Measurements from ENCODE around the gene HM13.

Gene HM13

DNA sequence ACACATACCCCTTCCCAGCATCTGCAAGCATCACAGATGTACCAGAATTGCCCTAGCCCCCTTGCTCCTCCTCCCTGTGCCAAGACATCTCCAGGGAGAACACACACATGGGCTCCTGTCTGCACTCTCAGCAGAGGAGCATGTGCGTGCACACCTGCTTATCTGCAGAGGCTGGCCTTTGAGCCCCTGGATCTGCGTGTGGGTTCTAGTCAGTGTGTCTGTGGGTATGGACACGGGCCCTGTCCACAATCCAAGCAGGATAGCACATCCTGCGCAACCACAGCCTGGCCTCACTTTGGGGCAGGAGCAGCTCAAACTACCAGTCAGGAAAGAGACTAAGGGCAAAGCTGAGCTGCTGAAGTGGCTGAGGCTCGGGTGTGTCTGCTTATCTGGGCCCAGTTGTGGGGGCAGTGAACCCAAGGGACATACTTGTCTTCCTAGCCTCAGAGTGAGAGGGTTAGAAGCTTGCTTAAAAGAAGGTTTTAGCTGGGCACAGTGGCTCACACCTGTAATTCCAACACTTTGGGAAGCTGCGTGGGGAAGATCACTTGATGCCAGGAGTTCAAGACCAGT, 41.0 kb downstream of the HM13 start:
- no peaks in the 10 kb centered on the region for H3K27me3 ChIP-seq (ENCODE audit: insufficient read depth, low read length)
- no peak overlapping the region for H2AFZ ChIP-seq (ENCODE audit: low read length, unreplicated experiment)
- H3K36me3 ChIP-seq (ENCODE audit: insufficient read depth, low read length): peaks cover 20% of the 10 kb centered on the region; the same call in 1 of the 2 replicates
- peaks cover 20% of the 10 kb centered on the region for H3K4me1 ChIP-seq (ENCODE audit: control insufficient read depth, insufficient read depth, low read length, unreplicated experiment)
- H3K79me2 ChIP-seq (ENCODE audit: control insufficient read depth, insufficient read depth, low read length, unreplicated experiment): peaks cover 5% of the 10 kb centered on the region
- no peak overlapping the region for H3K27ac ChIP-seq (ENCODE audit: low read depth, low read length)
- H3K4me3 ChIP-seq (ENCODE audit: low read depth, low read length): no peak overlapping the region

DNA sequence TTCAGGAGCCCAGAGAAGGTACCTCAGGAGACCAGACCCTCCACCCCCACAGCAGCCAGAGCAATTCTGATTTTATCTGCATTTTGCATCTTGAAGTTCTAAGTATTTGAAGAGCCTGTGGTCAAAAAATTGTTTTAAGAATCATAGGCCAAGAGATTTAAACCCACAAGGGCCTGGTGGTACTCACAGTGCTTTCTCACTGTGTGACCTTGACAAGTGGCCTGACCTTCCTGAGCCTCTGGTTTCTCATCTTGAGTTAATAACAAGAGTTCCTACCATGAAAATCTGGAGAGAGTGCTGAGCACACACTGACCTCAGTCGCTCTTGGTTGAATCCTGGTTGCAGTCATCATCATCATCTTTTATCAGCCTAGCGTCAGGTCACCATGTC, 45.5 kb downstream of the HM13 start:
- Histone ChIP-seq H2AFZ (ENCODE audit: low read length, unreplicated experiment) (no peak overlapping the region), H3K27me3 (ENCODE audit: insufficient read depth, low read length) (no peaks in the 10 kb centered on the region), H3K36me3 (ENCODE audit: insufficient read depth, low read length) (peaks cover 18% of the 10 kb centered on the region; the same call in 1 of the 2 replicates), H3K4me3 (ENCODE audit: low read depth, low read length) (no peak overlapping the region), H3K79me2 (ENCODE audit: control insufficient read depth, insufficient read depth, low read length, unreplicated experiment) (no peaks in the 10 kb centered on the region), H3K4me1 (ENCODE audit: control insufficient read depth, insufficient read depth, low read length, unreplicated experiment) (peaks cover 37% of the 10 kb centered on the region), H3K27ac (ENCODE audit: low read depth, low read length) (peak overlapping the region; percentile 96)

DNA sequence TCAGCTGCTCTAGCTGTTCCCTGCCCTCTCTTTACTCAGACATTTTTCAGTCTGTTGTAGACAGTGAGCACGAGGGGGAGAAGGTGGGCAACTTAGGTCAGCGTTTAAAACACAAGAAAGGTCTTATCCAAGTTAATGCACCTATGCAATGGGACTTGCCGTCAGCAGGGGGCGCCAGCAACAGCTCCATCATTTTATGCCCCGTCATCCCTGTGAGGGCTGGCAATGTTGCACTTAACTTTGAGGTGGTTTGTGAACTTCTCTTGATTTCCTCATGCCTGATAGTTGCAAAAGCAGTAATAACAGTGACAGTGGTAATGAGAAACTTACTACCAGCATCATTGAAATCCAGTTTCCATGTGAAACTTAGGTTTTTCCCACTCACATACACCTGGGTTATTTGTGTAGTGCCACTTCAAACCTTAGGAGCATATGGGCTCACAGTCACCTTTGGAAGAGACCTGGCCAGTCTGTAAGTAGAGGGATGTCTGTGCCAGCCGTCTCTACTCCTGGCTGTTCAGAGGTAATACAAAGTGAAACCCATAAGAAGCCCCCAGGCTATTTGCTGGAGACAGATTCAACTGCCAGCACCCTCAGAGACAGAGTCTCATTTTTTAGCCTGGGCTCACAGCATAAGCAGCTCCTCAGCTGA, 46.0 kb downstream of the HM13 start:
- Histone ChIP-seq H2AFZ (ENCODE audit: low read length, unreplicated experiment) (no peak overlapping the region), H3K36me3 (ENCODE audit: insufficient read depth, low read length) (peaks cover 14% of the 10 kb centered on the region; the same call in 1 of the 2 replicates), H3K4me1 (ENCODE audit: control insufficient read depth, insufficient read depth, low read length, unreplicated experiment) (peaks cover 37% of the 10 kb centered on the region), H3K4me3 (ENCODE audit: low read depth, low read length) (peak overlapping the region; percentile 21; the same call in 1 of the 2 replicates), H3K27me3 (ENCODE audit: insufficient read depth, low read length) (no peaks in the 10 kb centered on the region), H3K27ac (ENCODE audit: low read depth, low read length) (peak overlapping the region; percentile 96), H3K79me2 (ENCODE audit: control insufficient read depth, insufficient read depth, low read length, unreplicated experiment) (no peaks in the 10 kb centered on the region)

DNA sequence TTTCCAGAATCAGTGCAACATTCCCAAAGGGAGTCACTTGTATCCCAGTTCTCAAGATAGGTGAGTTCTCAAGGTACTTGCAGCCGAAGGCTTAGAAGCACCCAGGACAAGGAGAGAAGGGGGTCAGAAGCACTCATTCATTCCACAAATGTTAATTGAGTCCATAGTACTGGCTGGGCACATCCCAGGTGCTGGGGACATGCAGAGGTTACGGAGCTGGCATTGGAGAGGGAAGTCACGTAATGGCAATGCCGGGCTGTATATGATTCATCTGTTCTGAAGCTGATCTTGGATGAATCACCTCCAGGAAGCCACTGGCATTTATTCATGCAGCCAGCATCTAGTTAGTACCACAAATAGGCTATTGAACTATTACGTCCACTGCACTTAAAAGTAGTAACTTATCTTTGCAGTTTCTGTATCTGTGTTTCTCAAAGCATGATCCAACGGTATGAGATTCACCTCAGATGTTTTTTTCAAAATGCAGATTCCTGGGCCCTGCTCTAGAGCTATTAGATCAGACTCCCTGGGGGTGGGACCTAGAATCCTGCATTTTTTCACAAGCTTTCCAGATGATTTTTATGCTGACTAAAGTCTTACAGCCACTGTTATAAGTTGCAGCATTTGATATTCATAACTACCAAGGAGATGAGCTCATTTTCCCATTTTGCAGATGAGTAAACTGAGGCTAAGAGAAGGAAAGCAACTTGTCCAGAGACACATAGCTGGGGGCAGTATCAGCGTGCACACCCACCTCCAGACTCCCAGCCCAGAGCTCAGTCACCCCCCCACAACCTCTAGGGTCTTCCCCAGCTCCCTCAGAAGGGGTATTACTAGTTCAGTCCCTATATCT, 46.7 kb downstream of the HM13 start:
- H3K27ac ChIP-seq (ENCODE audit: low read depth, low read length): peak overlapping the region; percentile 96
- H2AFZ ChIP-seq (ENCODE audit: low read length, unreplicated experiment): no peak overlapping the region
- peaks cover 37% of the 10 kb centered on the region for H3K4me1 ChIP-seq (ENCODE audit: control insufficient read depth, insufficient read depth, low read length, unreplicated experiment)
- no peaks in the 10 kb centered on the region for H3K27me3 ChIP-seq (ENCODE audit: insufficient read depth, low read length)
- peaks cover 14% of the 10 kb centered on the region; the same call in 1 of the 2 replicates for H3K36me3 ChIP-seq (ENCODE audit: insufficient read depth, low read length)
- H3K79me2 ChIP-seq (ENCODE audit: control insufficient read depth, insufficient read depth, low read length, unreplicated experiment): no peaks in the 10 kb centered on the region
- H3K4me3 ChIP-seq (ENCODE audit: low read depth, low read length): peak overlapping the region; percentile 21; the same call in 1 of the 2 replicates

DNA sequence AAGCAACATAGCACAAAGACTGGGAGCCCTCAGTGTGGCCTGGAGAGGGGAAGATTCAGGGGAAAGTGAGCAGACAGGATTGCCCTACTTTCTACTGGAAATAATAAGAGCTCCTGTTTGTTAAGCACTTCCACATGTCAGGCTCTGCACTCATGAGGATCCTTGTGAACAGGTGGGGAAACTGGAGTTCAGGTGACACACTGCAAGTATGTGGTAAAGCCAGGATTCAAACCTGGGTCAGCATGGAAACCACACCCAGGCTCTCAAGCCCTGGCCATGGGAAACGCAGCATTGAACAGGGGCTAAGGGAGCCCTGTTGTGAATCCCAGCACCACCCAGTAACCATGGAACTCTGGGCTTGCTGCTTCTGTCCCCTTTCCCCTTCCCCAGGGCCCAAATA, 48.0 kb downstream of the HM13 start:
- Histone ChIP-seq H3K4me3 (ENCODE audit: low read depth, low read length) (no peak overlapping the region), H2AFZ (ENCODE audit: low read length, unreplicated experiment) (no peak overlapping the region), H3K79me2 (ENCODE audit: control insufficient read depth, insufficient read depth, low read length, unreplicated experiment) (no peaks in the 10 kb centered on the region), H3K27me3 (ENCODE audit: insufficient read depth, low read length) (no peaks in the 10 kb centered on the region), H3K36me3 (ENCODE audit: insufficient read depth, low read length) (peaks cover 14% of the 10 kb centered on the region; the same call in 1 of the 2 replicates), H3K27ac (ENCODE audit: low read depth, low read length) (peak overlapping the region; percentile 96), H3K4me1 (ENCODE audit: control insufficient read depth, insufficient read depth, low read length, unreplicated experiment) (peaks cover 33% of the 10 kb centered on the region)

DNA sequence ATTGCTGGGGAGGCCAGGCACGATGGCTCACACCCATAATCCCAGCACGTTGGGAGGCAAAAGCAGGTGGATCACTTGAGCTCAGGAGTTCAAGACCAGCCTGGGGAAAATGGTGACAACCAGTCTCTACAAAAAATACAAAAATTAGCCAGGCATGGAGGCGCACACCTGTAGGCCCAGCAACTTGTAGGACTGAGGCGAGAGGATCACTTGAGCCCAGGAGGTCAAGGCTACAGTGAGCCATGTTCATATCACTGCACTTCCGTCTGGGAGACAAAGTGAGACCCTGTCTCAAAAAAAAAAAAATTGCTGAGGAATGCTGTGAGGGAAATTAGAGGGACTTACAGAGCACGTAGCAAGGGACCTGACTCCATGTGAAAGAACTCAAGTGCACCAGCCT, 50.0 kb downstream of the HM13 start:
- Histone ChIP-seq H3K27ac (ENCODE audit: low read depth, low read length) (no peak overlapping the region), H2AFZ (ENCODE audit: low read length, unreplicated experiment) (no peak overlapping the region), H3K4me1 (ENCODE audit: control insufficient read depth, insufficient read depth, low read length, unreplicated experiment) (peaks cover 37% of the 10 kb centered on the region), H3K79me2 (ENCODE audit: control insufficient read depth, insufficient read depth, low read length, unreplicated experiment) (no peaks in the 10 kb centered on the region), H3K27me3 (ENCODE audit: insufficient read depth, low read length) (no peaks in the 10 kb centered on the region), H3K36me3 (ENCODE audit: insufficient read depth, low read length) (peaks cover 14% of the 10 kb centered on the region; the same call in 1 of the 2 replicates), H3K4me3 (ENCODE audit: low read depth, low read length) (no peak overlapping the region)

DNA sequence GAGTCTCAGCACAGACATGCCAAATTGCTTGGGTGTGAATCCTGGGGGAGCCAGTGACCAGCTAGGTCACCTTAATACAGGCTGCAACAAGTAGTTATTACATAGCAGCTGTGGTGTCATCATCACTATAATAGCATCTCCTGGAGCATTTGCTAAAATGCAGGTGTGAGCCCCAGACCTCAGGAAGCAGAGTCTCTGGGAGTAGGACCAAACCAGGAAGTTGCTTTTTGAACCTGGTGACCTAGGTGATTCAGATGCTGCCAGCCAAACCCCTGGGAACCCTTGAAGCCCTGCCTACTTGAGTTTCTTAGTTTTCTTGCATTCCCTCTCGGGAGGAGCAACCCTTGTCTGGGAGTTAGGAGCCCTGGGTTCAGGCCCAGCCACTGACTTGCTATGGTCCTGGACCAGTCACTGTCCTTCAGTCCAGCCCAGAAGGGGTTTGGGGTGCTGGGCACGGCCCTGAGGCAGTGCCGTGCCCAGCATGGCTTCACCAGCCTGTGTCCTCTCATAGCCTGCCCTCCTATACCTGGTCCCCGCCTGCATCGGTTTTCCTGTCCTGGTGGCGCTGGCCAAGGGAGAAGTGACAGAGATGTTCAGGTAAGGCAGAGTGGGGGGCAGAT, 51.6 kb downstream of the HM13 start:
- no peak overlapping the region for H3K27ac ChIP-seq (ENCODE audit: low read depth, low read length)
- H3K27me3 ChIP-seq (ENCODE audit: insufficient read depth, low read length): no peaks in the 10 kb centered on the region
- H2AFZ ChIP-seq (ENCODE audit: low read length, unreplicated experiment): no peak overlapping the region
- peaks cover 14% of the 10 kb centered on the region; the same call in 1 of the 2 replicates for H3K36me3 ChIP-seq (ENCODE audit: insufficient read depth, low read length)
- H3K79me2 ChIP-seq (ENCODE audit: control insufficient read depth, insufficient read depth, low read length, unreplicated experiment): no peaks in the 10 kb centered on the region
- H3K4me3 ChIP-seq (ENCODE audit: low read depth, low read length): no peak overlapping the region
- peaks cover 26% of the 10 kb centered on the region for H3K4me1 ChIP-seq (ENCODE audit: control insufficient read depth, insufficient read depth, low read length, unreplicated experiment)

DNA sequence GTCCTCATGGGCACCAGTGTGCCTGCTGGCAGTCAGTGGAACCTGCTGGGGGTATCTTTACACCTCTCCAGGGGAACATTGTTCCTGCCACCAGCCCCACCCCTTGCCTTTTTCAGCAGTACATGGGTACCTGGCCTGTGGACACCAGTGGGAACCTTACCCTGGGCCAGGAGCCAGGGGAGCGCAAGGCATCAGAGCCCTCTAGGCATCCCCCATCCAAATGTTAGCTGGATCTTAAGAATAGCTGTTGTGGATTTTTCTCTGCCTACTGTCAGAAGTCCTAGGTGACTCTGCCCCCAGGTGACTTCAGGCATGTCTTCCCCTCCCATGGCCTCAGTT, 52.0 kb downstream of the HM13 start:
- Histone ChIP-seq H3K4me1 (ENCODE audit: control insufficient read depth, insufficient read depth, low read length, unreplicated experiment) (peaks cover 23% of the 10 kb centered on the region), H3K27ac (ENCODE audit: low read depth, low read length) (no peak overlapping the region), H2AFZ (ENCODE audit: low read length, unreplicated experiment) (no peak overlapping the region), H3K27me3 (ENCODE audit: insufficient read depth, low read length) (no peaks in the 10 kb centered on the region), H3K79me2 (ENCODE audit: control insufficient read depth, insufficient read depth, low read length, unreplicated experiment) (no peaks in the 10 kb centered on the region), H3K4me3 (ENCODE audit: low read depth, low read length) (no peak overlapping the region), H3K36me3 (ENCODE audit: insufficient read depth, low read length) (peaks cover 14% of the 10 kb centered on the region; the same call in 1 of the 2 replicates)

DNA sequence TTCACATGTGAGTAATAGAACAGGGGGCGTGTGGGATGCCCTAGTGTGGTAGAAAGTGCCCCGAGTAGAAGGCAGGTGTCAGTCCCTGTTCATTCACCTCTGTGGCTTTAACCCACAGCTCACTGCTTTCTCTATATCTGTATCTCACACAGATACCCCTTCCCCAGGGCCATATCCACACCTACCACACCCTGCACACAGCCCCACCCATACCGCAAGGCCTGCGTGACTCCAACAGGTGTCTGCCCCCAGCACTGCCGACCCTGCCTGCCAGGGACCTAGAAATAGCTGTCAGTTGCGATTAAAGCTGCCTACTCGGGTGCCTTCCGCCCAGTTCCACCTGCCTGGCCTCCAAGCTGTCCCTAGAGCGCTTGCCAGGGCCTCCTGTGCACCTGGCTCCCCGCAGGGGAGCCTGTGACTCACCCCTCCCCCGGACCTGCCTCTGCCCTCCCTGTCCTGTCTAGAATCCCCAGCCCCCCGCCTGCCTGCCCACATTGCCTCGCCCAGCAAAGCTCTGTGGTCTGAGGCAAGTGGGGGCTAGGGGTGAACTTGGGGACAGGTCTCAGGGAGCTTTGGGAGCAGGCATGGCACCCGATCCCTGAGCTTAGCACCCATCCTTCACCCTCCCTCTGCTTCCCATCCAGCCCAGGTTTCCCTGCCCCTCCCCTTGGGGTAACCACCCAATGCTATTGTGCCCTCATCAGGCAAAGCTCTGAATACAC, 52.6 kb downstream of the HM13 start:
- Histone ChIP-seq H3K4me1 (ENCODE audit: control insufficient read depth, insufficient read depth, low read length, unreplicated experiment) (peaks cover 18% of the 10 kb centered on the region), H3K36me3 (ENCODE audit: insufficient read depth, low read length) (peaks cover 9% of the 10 kb centered on the region; the same call in 1 of the 2 replicates), H3K27ac (ENCODE audit: low read depth, low read length) (no peak overlapping the region), H2AFZ (ENCODE audit: low read length, unreplicated experiment) (no peak overlapping the region), H3K79me2 (ENCODE audit: control insufficient read depth, insufficient read depth, low read length, unreplicated experiment) (no peaks in the 10 kb centered on the region), H3K4me3 (ENCODE audit: low read depth, low read length) (no peak overlapping the region), H3K27me3 (ENCODE audit: insufficient read depth, low read length) (no peaks in the 10 kb centered on the region)

DNA sequence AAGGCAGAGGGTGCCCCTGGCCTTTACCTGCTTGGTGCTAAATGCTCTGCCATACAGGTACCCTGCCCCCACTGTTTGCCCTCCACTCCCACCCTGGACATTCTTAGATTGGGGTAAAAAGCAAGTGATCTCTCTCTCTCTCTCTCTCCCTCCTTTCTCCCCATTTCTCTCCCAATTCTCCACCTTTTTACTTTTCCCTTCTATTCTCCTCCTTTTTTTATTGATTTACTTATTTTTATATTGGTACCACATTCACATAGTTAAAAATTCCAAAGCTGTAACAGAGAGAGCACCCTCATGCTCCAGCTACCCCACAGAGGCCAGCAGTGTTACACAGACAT, 53.1 kb downstream of the HM13 start:
- no peak overlapping the region for H3K4me3 ChIP-seq (ENCODE audit: low read depth, low read length)
- H3K27ac ChIP-seq (ENCODE audit: low read depth, low read length): no peak overlapping the region
- H2AFZ ChIP-seq (ENCODE audit: low read length, unreplicated experiment): no peak overlapping the region
- no peaks in the 10 kb centered on the region for H3K79me2 ChIP-seq (ENCODE audit: control insufficient read depth, insufficient read depth, low read length, unreplicated experiment)
- peaks cover 19% of the 10 kb centered on the region for H3K4me1 ChIP-seq (ENCODE audit: control insufficient read depth, insufficient read depth, low read length, unreplicated experiment)
- peaks cover 6% of the 10 kb centered on the region; the same call in 1 of the 2 replicates for H3K36me3 ChIP-seq (ENCODE audit: insufficient read depth, low read length)
- H3K27me3 ChIP-seq (ENCODE audit: insufficient read depth, low read length): no peaks in the 10 kb centered on the region
